NCI-H1436 (cell line): ENCODE data around the gene ADNP.

Source experiments
- DNase-seq: peaks from one replicate; lab custom pipeline; 2025; lab: John Stamatoyannopoulos, UW

Gene ADNP

GRCh38 chr20:50848846-50849673 lies 82.2 kb downstream of the ADNP start:
- no peak for DNase-seq

DNA sequence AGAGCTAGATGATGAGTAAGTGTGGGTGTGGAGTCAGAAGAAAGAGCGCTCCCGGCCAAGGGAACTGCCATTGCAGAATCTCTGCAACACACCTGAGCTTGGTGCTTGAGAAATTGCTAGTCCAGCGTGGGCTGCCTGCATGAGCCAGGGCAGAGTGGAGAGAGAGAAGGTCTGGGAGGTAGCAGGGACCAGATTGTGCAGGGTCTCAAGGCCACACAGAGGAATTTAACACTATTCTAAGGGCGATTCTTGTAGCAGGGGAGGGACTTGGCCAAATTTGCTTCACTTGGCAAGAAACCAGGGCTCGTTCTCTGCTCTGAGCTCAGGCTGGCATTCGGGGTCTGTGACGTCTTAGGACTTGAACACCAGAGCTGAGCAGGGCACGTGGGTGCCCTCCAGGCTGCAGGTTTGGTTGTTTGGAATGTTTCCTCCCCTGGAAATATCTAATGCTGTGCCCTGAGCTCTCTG lies 82.9 kb downstream of the ADNP start:
- no peak for DNase-seq

DNA sequence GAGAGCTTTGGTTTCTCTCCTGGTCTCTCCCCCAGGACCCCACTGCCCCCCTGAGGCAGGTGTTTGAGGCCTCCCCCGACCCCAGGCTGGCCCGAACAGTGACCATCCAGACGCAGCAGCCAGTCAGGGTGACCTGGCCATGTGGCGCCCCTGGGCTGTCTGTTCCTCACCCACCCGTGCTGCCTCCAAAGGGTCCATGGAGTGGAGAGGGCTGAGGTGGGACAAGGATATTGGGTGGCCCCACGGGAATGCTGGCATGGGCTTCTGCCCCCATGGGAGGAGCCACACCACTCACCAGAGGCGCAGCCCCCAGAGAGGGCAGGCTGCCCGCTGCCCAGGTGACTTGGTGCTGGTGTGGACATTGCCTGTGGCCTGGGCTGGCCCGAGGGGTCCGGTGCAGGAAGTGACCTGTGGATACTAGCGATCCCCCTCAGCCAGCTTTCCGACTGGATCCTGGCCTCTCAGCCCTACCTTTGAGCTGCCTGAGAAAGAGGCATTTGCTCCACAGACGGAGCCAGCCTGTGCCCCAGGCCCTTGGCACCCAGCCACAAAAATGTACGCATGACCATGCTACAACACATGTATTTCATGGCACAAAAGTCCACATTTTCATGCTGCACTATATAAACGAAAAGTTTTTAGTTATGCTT lies 85.5 kb downstream of the ADNP start:
- no peak for DNase-seq

DNA sequence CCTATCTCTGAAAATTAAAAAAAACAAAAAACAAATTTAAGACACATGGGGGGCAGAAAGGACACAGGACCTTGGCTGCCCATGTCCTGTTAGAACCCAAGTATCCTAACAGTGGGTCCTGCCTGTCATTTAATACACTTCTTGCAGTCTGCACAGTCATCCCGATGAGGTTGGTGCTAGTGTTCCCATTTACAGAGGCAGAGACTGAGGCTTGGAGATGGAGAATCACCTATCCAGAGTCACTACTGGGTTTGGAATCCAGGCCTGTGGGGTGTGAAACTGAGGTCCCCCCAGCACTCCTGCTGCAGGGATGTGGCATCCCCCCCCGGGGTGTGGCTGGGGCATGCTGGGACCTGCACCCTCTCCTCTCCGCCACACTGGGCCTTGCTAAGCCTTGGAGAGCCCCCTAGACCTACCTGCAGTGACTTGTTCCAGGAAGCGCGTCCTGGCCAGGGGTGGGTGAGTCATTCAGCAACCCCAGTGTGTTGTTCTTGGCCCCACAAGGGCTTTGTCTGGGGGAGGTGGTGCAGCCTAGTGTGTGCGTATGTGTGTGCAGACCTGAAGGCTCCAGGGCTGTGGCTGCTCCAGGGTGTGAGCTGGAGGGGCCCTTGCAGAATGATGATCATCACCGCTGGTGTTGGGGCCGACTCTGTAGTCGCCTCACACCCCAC lies 86.7 kb downstream of the ADNP start:
- no peak for DNase-seq

- DNase-seq = no peak
Observed at GRCh38 chr20:50843331-50844276, 87.6 kb downstream of the ADNP start.

- DNase-seq = no peak
Observed at GRCh38 chr20:50842821-50843220, 88.4 kb downstream of the ADNP start.
